ENCODE measurements around the gene BICC1.

GRCh38 chr10:58515291-58515941, 2.7 kb downstream of the BICC1 start:
- no peak for TF ChIP-seq EZH2 (IDR thresholded peaks at IDR 0.05; ENCODE audit: borderline replicate concordance, low read length)
- TF ChIP-seq, protein P1, sequence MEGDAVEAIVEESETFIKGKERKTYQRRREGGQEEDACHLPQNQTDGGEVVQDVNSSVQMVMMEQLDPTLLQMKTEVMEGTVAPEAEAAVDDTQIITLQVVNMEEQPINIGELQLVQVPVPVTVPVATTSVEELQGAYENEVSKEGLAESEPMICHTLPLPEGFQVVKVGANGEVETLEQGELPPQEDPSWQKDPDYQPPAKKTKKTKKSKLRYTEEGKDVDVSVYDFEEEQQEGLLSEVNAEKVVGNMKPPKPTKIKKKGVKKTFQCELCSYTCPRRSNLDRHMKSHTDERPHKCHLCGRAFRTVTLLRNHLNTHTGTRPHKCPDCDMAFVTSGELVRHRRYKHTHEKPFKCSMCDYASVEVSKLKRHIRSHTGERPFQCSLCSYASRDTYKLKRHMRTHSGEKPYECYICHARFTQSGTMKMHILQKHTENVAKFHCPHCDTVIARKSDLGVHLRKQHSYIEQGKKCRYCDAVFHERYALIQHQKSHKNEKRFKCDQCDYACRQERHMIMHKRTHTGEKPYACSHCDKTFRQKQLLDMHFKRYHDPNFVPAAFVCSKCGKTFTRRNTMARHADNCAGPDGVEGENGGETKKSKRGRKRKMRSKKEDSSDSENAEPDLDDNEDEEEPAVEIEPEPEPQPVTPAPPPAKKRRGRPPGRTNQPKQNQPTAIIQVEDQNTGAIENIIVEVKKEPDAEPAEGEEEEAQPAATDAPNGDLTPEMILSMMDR (conservative IDR thresholded peaks at IDR 0.05 in 1 of 2, IDR thresholded peaks at IDR 0.05 in 1 of 2; ENCODE audit: extremely low read depth in 1 of 2, insufficient read depth in 1 of 2, low read depth in 1 of 2, low read length in 2 of 2) = no peak
